WERI-Rb-1 (cell line): ENCODE measurements around the gene HNRNPA1L2.
A peak's percentile ranks its signal among the peaks of the same experiment; 100 is the strongest.
"Not testable (repeated sequence)": the region's sequence is repeated elsewhere in the genome, so short reads cannot be mapped to it uniquely, and the experiment has no call there.

ENCODE experiments used
- DNase-seq: peaks from one replicate; pipeline ENCODE4 v3.0.0-alpha.2; 2020
- H3K27ac ChIP-seq: fragments of 250-450 bp; sonication (Bioruptor Pico); 2 replicates; pipeline ENCODE4 v1.5.1; 2020; ENCODE audit warnings: mild to moderate bottlenecking, moderate library complexity
- H3K27me3 ChIP-seq: fragments of 250-450 bp; sonication (Bioruptor Pico); 2 replicates; pipeline ENCODE4 v1.5.1; 2021; ENCODE audit warnings: mild to moderate bottlenecking, low read depth, moderate library complexity; ENCODE audit not compliant: insufficient read depth, severe bottlenecking
- H3K36me3 ChIP-seq: fragments of 250-450 bp; sonication (Bioruptor Pico); 2 replicates; pipeline ENCODE4 v1.5.1; 2020; ENCODE audit warnings: mild to moderate bottlenecking, moderate library complexity
- H3K4me3 ChIP-seq: 2 replicates; pipeline ENCODE4 v1.5.1; 2011; ENCODE audit warnings: low read depth, mild to moderate bottlenecking, control low read depth, low read length
- H3K9me3 ChIP-seq: fragments of 250-450 bp; sonication (Bioruptor Pico); 2 replicates; pipeline ENCODE4 v1.5.1; 2021; ENCODE audit warnings: mild to moderate bottlenecking, moderate library complexity; ENCODE audit not compliant: severe bottlenecking
- CTCF ChIP-seq: IDR thresholded peaks from 2 replicates; pipeline ENCODE4 v1.5.1; 2011; ENCODE audit warnings: low read depth, mild to moderate bottlenecking, control low read depth, inconsistent platforms, low read length

Gene HNRNPA1L2

GRCh38 chr13:52642131-52642530 is at the start of gene HNRNPA1L2:
TSS of gene HNRNPA1L2 (plus strand) at chr13:52642431. CDS start at chr13:52642493, 62 bp downstream.
- Histone ChIP-seq H3K4me3 (no peak within 1 kb of the TSS), H3K36me3 (no peaks in the 10 kb centered on the region), H3K27ac (no peak within 1 kb of the TSS), H3K27me3 (no peaks in the 10 kb centered on the region), H3K9me3 (no peaks in the 10 kb centered on the region)
- DNase-seq, result no peak
- TF ChIP-seq CTCF, result no peak

- H3K27me3 ChIP-seq, DNase-seq, H3K36me3 ChIP-seq, H3K27ac ChIP-seq, H3K9me3 ChIP-seq, H3K4me3 ChIP-seq: not testable (repeated sequence)
Measured at GRCh38 chr13:52593175-52593574, 49.1 kb upstream of the HNRNPA1L2 start.

GRCh38 chr13:52593812-52594211 is 48.4 kb upstream of the HNRNPA1L2 start:
- not testable (repeated sequence) for H3K9me3 ChIP-seq, H3K4me3 ChIP-seq, DNase-seq, H3K27me3 ChIP-seq, H3K36me3 ChIP-seq, H3K27ac ChIP-seq

GRCh38 chr13:52594295-52594694 is 47.9 kb upstream of the HNRNPA1L2 start:
- not testable (repeated sequence) for H3K27me3 ChIP-seq, H3K27ac ChIP-seq, H3K36me3 ChIP-seq, H3K4me3 ChIP-seq, H3K9me3 ChIP-seq, DNase-seq

GRCh38 chr13:52597676-52598075 is 44.6 kb upstream of the HNRNPA1L2 start:
- no peaks in the 10 kb centered on the region for H3K27me3 ChIP-seq
- no peak overlapping the region for H3K4me3 ChIP-seq
- H3K9me3 ChIP-seq, result no peaks in the 10 kb centered on the region
- no peak for TF ChIP-seq CTCF
- no peaks in the 10 kb centered on the region for H3K36me3 ChIP-seq
- DNase-seq, result no peak
- H3K27ac ChIP-seq, result no peak overlapping the region

GRCh38 chr13:52599037-52599847 is 43.0 kb upstream of the HNRNPA1L2 start:
- H3K36me3 ChIP-seq, result no peaks in the 10 kb centered on the region
- peak overlapping the region; percentile 92 for H3K27ac ChIP-seq
- H3K27me3 ChIP-seq, result no peaks in the 10 kb centered on the region
- DNase-seq, result no peak
- no peaks in the 10 kb centered on the region for H3K9me3 ChIP-seq
- peak overlapping the region; percentile 65 for H3K4me3 ChIP-seq
- no peak for TF ChIP-seq CTCF

GRCh38 chr13:52599848-52600603 is 42.2 kb upstream of the HNRNPA1L2 start:
- DNase-seq, result peak; percentile 34

More at GRCh38 chr13:52599848-52600603, 42.2 kb upstream of the HNRNPA1L2 start:
- TF ChIP-seq CTCF, result no peak
- Histone ChIP-seq H3K27me3 (no peaks in the 10 kb centered on the region), H3K27ac (peak overlapping the region; percentile 92), H3K4me3 (peak overlapping the region; percentile 65), H3K9me3 (no peaks in the 10 kb centered on the region), H3K36me3 (no peaks in the 10 kb centered on the region)
